Activated T-cell treated with anti-CD3 and anti-CD28 coated beads for 4 hours (primary cell): ENCODE data around the gene SMIM8.
A peak's percentile ranks its signal among the peaks of the same experiment; 100 is the strongest.
"Not testable (repeated sequence)": the region's sequence is repeated elsewhere in the genome, so short reads cannot be mapped to it uniquely, and the experiment has no call there.

Source experiments
- DNase-seq: peaks from one replicate; pipeline ENCODE4 v3.0.0-alpha.2; 2020

The SMIM8 gene, protein sequence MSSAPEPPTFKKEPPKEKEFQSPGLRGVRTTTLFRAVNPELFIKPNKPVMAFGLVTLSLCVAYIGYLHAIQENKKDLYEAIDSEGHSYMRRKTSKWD

DNA sequence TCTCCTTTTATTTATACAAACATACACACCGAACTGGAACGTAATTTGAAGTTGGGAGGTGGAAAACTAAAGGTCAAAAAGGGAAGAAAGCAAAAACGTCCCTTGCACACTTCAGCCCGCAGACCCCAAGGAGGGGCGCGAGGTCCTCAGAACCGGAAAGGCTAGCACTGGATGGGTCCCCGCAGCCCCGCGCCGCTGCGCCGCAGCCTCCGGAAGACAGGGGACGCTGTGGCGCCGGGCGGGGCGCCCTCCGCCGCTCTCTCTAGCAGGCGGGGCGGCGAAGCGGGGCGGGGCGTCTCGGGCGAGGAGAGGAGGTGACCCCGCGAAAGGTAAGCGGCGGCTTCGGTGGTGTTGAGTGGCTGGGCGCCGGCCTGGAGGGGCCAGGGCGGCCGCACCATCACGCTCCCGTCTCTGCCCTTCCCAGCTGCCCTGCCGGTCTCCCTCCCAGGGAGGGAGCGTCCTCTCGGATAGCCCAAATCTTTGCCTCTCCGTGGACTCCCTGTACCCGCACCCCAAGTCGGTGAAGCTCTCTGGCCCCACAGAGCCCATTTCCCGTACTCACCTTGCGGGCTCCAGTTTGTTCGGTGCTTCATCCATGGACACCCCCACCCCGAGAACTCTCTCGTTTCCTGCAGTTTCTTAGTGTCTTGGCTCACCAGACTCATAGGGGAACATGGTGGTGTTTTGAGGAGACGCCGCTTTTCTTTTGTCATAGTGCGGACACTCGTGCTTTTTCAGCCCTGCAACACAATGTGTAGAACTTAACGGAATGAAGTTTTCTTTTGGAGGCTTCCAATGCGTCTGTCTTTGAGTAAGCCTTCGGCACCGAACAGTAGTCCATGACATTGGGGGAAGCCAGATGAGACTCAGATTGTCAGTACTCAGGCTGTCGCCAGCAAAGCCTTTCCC lies at the start of gene SMIM8:
Gene SMIM8, plus strand, starts transcription at position 285 of the 909 bp plus-strand sequence. CDS start 14,444 bp downstream, outside the sequence.
- DNase-seq, result peak; percentile 80

DNA sequence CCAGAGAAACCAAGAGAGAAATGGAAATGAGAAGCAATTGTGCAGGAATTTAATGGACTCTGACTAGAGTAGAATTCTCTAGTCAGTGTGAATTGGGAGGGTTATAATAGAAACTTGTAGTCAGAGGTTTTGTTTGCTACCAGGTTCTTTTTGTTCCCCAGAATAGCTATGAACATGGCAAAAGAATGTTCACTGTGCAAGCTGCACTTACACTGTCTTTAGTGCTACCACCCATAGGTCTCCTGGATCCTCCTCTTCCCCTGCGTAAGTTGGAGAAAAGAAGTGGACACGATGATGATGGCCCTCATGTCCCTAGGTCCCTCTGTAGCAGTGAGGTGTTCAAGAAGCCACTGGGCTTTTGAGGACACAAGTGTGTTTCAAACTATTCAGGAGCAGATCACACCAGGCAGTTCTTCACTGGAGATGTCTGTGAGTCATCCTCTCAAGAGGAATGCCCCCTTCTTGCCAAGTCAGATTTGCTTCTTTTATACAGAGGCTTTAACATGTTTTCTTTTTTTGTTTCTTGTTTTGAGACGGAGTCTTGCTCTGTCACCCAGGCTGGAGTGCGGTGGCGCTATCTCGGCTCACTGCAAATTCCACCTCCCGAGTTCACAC lies 47.6 kb upstream of the SMIM8 start:
- no peak for DNase-seq

DNA sequence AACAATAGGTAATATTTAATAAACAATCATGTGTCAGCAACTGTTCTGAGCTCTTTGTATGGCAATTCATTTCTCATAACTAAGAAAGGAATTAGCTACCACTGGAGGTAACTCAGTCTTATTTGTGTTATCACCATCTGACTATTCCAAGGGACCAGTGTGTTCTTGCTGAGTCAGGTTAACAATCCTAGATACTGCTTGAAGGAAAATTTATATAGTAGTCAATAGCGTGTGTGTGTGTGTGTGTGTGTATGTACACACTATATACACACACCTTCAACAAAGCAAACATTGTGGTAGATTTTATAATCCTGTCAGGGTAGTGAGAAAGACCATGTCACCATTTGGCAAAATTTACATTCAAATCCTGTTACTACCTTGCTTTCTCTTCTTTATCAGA lies 45.8 kb upstream of the SMIM8 start:
- no peak for DNase-seq

DNA sequence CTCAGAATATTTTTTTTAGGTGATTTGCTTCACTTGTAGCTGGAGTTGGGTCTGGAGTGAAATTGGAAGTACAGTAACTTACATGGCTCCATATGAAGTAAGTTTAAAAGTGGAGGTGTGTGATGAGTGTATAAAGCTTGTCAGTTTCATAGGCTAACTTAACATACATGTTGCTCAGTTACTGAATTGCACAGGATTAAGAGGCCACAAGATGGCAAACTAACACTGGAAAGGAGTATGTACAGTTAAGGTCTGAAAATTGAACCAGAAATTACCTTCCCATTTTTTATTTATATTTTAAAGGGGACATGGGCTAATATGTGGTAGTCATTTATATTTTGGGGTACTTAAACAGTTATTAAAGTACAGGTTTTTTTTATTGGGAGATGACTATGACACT lies 45.3 kb upstream of the SMIM8 start:
- no peak for DNase-seq

DNA sequence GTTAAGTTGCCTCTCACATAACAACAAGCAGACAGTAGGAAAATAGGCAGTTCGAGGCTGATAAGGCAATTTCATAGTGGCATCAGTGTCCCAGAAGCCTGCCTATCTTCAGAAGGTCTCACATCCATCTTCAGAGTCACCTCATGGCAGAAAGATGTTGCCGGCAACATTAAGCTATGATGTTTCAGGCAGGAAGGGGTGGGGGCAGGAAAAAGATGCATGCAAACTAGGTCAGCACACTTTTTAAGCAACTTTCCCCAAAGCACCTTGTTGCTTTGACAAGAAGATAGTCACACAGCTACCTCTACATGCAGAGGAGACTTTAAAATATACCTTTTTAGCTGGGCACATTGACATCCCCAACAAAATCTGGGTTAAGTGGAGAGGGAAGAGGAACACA lies 43.2 kb upstream of the SMIM8 start:
- no peak for DNase-seq

DNA sequence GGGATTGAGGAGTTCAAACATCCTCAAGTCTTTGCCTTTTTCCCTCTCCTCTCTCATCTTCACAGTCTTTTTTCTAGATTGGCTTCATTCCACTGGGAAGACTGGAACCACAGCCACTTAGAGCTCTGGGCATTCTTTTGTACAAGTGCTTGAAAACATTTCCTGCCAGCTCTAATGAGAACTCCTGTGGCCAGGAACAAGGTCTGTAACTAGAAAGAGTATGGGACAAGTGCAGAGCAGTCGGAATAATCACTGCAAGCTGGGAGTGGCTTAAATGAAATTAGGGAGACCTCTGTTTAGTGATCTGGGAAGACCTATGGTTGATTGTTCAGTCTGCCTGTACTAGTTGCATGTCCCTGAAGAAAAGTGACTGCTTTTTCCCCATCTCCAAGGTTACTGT lies 41.0 kb upstream of the SMIM8 start:
- no peak for DNase-seq

DNA sequence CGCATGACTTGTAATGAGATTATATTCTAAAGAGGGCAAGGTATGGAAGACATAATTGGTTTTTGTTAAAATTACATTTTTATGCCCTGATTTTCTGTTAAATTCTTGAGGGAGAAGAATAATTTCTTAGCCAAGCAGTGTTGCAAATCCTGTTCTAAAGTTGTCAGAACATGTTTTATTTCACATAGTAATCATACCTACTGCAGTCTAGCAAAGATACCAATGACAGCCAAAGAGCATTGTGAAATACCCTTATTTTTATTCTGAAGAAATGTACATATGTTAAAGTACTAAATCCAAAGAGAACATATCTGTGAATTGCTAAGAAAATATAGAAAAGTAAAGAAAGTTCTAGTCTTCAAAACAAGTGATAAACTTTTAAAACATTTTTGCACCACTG lies 39.6 kb upstream of the SMIM8 start:
- no peak for DNase-seq

DNA sequence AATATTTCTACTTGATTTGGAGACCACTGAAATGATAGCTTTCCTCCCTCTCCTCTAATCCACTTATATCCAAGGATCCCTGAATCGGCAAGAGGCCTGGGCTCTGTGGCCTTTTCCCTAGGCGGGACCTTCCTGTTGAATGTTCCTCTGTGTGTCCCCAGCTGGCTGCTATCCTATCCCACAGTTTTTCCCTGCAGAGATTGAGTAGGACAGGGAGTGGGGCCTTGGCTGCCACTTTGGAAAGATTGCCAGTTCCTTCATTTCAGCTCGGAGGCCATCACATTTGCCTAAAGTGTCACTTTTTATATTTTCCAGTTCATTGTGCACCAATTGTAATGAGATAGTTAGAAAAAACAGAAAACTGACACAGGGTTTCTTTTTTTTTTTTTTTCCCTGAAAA lies 38.9 kb upstream of the SMIM8 start:
- no peak for DNase-seq

DNA sequence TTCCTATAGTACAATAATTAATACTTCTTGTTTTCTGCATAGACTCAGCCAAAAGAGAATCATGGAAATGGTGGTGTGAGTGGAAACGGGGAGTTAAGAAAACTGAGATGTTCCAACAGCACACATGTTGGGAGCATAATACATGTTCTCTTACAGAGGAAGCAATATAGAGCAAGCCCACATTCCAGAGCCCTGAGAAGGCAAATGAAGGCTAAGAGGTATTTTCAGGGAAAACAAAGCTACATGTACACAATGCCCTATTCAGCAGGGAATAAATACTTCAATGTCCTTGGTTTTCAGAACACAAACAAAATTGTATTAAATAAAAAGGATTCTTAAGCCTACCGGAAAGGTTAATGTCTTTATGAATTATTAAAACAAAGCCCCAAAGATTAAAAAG lies 35.1 kb upstream of the SMIM8 start:
- DNase-seq, result no peak

DNA sequence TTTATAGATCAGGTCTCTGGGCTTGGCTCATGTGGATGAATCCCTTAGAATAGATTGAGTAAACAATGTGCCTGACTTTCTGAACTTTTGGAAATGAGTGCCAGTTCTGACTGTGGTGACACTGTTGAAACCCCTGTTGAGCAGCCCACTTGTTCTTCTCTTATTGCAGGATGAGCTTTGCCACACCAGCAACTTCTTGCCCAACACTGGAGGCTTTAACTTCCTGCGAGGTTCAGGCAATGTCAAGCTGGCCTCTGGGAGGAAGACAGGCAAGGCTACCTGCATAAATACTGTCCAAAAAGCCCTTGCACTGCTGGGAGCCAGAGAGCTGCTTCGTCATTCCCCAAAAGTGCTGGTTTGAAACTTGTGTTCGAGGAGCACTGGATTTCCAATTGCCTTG lies 32.8 kb upstream of the SMIM8 start:
- DNase-seq, result no peak

DNA sequence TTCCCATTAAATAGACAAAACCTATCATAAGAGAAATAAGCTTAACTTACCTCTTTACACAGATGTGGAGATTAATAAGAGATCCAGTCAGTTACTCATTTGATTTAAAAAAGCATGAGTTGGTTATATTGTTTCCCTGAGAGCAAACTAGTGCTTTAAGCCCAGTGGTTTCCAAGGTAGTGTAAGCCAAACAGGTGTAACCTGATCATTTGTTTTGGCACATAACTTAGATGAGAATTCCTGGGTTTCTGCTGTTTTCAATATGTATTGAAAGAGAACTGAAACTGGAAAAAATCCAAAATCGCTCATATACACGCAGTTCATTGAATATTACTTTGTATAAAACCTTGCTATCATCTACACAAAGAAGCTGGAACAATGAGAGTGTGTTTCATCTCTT lies 30.5 kb upstream of the SMIM8 start:
- DNase-seq, result no peak

DNA sequence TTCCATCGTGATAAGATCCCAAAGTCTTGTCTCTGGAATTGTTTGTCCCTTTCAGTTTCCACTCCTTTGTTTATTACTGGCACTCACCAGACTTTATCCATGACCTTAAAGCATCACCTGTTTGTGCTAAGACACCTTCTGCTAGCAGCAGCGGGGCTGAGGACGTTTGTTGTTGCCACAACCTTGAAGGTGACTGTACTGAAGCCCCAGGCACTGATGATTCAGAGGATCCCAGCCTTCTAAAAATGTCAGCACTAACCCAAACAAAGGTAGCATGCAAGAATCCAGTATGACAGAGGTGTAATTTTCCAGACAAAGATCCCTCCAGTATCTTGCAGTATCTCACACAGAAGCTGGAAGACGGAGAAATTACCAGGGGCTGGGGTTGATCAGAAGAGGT lies 28.9 kb upstream of the SMIM8 start:
- DNase-seq, result no peak

DNA sequence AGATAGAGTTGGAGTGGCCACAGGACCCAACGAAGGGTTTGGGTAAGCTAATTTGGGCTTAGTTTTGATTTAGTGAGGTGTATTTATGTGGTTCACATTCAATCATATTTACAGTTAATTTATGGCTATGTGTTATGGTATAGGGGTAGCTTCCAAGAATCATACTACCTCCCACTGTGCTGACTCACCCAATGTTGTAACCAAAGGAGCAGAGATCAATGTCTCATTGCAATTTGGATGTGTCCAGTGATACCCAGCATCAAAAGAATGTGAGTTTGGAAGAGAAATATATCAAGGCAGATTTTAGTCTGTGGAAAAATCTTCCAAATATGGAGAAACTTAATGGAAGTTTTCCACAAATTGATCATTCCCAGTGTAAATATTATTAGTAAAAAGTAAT lies 25.3 kb upstream of the SMIM8 start:
- no peak for DNase-seq

DNA sequence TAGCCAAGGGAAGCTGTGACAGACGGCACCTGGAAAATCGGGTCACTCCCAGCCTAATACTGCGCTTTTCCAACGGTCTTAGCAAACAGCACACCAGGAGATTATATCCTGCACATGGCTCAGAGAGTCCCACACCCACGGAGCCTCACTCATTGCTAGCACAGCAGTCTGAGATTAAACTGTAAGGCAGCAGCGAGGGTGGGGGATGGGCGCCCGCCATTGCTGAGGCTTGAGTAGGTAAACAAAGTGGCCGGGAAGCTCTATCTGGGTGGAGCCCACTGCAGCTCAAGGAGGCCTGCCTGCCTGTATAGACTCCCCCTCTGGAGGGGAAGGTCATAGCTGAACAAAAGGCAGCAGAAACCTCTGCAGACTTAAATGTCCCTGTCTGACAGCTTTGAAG lies 21.1 kb upstream of the SMIM8 start:
- DNase-seq, result not testable (repeated sequence)

DNA sequence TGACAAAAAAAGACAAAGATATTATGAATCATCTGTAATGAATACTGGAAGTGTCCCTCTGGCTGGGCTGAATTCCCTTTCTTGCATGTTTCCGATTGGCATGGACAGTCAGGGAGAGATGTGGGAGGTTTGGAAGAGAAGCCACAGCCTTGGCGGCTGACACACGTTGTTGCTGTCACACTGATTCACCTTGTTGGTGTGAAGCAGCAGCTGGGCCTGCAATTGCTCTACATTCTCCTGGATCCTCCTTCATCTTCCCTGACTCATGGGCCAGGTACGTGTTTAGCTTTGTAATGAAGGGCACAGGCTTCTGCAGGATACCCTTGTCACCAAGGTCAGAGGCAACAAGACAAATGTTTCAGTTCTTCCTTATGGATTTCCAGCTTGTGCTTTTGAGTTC lies 13.4 kb upstream of the SMIM8 start:
- no peak for DNase-seq

DNA sequence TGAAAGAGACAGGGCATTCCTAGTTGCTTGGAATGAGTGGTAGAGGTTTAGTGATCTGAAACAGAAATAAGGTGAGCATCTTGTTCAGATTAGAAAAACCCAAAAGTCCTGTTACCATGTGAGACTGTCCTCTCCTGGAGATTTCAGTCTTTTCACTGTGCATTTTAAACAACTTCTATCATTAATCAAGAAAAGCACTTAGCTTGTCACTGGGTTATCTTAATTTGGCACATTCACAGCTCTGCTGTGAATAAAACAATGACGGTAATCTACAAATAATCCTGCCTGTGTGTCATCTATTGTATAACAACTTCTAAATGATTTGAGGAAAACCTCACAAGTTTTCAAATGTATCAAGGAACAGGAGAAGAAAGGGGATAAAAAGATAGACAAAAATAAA lies 9.5 kb upstream of the SMIM8 start:
- no peak for DNase-seq

DNA sequence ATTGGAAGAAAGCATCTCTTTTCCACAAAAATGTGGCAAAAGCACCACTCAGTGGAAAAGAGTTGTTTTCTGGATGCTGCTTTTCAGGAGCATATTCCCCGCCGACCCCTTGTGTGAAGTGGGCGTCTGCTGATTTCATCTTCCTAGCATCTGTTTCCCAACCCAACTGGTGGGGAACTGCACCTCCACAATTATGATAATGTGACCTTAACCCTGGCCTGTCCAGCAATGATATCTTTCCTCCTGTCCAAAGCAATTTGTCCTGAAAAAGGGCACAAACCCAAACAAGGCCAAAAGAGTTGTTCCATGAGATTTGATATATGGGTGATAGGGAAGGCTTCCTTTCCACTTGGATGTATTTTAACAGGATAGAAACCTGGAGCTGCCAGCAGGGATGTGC lies 7.3 kb upstream of the SMIM8 start:
- DNase-seq, result no peak

DNA sequence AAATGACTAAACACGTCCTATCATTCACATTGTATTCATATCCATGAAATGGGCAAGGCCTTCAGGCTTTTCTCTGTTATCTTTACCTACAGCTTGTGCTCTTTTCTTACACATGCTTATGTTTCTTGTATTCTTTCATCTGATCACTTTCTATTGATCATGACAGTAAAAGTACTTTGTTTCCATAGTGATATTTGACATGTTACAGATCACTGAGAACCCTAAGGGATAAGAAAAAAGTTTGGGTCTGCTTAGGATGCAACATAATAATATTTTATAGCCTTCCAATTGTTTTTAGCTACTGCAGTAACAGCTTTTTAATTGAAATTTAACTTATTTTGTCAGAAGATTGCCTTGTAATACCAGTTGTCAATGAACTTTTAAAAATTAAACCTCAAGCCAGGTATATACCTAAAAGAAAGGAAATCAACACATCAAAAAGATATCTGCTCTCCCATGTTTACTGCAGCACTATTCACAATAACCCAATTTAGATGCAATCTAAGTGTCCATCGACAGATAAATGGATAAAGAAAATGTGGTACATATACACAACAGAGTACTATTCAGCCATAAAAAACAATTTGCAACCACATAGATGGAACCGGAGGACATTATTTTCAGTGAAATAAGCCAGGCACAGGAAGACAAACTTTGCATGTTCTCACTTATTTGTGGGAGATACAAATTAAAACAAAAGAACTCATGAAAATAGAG lies 3.0 kb upstream of the SMIM8 start:
- DNase-seq, result no peak

DNA sequence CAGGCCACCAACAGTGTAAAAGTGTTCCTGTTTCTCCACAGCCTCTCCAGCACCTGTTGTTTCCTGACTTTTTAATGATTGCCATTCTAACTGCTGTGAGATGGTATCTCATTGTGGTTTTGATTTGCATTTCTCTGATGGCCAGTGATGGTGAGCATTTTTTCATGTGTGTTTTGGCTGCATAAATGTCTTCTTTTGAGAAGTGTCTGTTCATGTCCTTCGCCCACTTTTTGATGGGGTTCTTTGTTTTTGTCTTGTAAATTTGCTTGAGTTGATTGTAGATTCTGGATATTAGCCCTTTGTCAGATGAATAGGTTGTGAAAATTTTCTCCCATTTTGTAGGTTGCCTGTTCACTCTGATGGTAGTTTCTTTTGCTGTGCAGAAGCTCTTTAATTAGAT lies 1.5 kb downstream of the SMIM8 start:
- not testable (repeated sequence) for DNase-seq

DNA sequence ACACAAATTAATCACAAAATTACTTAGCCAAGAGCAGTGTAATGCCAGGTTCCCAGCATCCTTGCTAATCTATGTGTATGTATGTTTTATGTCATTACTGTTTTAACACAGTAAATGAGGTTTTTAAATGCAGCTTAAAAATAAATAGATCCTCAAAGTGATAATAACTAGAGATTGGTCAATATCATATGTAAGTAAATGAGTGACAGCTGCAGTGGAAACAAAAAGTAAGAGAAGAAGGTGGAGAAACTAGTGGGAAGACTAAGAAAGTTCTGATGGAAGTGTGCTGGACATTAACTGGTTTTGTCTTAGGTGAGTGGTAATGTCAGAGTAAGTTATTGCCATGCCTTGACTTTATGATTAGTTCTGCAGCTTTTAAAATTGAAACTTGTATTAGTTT lies 8.6 kb downstream of the SMIM8 start:
- no peak for DNase-seq

DNA sequence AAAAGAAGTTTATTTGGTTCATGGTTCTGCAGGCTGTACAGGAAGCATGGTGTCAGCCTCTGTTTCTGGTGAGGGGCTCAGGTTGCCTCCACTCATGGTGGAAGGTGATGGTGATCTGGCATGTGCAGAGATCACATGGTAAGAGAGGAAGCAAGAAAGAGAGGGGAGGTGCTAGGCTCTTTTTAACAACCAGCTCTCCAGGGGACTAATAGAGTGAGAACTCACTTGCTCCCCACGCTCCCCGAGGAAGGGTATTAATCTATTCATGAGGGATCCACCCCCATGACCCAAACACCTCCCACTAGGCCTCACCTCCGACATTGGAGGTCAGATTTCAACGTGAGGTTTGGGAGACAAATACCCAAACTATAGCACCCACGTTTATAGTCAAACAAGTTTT lies 10.6 kb downstream of the SMIM8 start:
- no peak for DNase-seq

DNA sequence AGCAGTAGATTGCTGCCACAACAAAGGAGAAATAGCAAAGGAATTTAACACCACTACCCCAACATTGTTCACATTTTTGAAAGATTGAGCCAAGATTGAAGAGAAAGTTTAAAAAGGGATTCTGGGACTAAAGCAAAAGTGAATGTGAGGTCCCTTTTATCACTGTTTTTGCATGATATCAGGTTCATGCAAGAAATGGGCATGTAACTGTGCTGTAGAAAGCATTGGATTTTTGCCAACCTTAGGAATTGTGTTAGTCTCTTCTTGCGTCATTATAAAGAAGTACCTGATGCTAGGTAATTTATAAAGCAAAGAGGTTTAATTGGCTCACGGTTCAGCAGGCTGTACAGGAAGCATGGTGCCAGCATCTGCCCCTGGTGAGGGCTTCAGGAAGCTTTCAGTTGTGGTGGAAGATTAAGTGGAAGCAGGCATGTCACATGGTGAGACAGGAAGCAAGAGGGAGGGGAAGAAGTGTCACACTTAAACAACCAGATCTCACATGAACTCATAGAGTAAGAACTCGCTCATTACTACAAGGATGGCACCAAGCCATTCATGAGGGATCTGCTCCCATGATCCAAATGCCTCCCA lies 11.3 kb downstream of the SMIM8 start:
- no peak for DNase-seq

DNA sequence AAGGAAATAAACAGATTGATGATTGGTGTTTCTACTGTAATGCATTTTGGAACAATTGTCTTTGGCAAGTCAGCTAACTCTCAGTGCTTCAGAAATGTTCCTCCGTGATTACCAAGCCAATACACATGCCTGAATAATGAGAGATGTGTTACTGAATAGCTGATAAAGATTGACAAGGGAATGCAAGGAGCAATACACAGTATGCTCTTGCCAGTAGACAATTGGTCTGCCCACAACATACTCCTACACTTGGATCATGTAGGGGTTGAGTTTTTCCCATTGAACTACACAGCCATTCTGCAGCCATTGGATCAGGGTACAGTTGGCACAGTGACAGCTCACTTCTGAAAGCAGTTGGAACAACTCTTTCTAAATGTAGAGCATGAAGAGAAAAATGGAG lies 12.3 kb downstream of the SMIM8 start:
- DNase-seq, result no peak
